ENCODE measurements around the gene CNOT9.

Gene CNOT9

DNA sequence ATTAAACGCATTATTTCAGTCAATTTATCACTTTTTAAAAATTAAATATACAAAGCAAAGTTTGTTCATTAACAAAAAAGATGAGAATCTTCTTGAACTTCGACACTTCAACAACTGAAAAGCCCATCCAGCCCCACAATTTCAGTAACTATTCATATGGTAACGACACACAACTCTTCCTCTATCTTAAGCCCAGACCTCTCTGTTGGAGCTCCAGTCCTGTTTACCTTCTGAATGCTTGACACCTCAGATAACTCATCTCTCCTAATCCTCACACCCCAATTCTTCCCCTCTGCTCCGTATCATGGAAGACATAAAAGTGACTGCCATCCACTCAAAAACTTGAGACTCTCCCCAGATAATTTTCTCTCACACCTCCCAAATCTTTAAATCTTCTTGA lies 13.1 kb upstream of the CNOT9 start:
- no peak for TF ChIP-seq CTCF (IDR thresholded peaks at IDR 0.05; ENCODE audit: insufficient read depth, low read length, poor library complexity, severe bottlenecking)
- Histone ChIP-seq H3K4me3 (replicated peaks; ENCODE audit: low read depth, low read length) (no peak overlapping the region), H3K36me3 (ENCODE audit: control insufficient read depth, insufficient read depth, low read length) (peaks cover 7% of the 10 kb centered on the region), H3K27me3 (replicated peaks; ENCODE audit: control insufficient read depth, insufficient read depth, low read length) (no peaks in the 10 kb centered on the region)
- no peak for DNase-seq (ENCODE audit: extremely low read depth, insufficient read length)

- DNase-seq (ENCODE audit: extremely low read depth, insufficient read length): no peak
- no peak for TF ChIP-seq CTCF (IDR thresholded peaks at IDR 0.05; ENCODE audit: insufficient read depth, low read length, poor library complexity, severe bottlenecking)
- Histone ChIP-seq H3K4me3 (replicated peaks; ENCODE audit: low read depth, low read length) (no peak overlapping the region), H3K36me3 (ENCODE audit: control insufficient read depth, insufficient read depth, low read length) (peaks cover 6% of the 10 kb centered on the region), H3K27me3 (replicated peaks; ENCODE audit: control insufficient read depth, insufficient read depth, low read length) (no peaks in the 10 kb centered on the region)
Measured at GRCh38 chr2:218557941-218558340, 10.7 kb upstream of the CNOT9 start.

GRCh38 chr2:218558986-218559385 lies 9.7 kb upstream of the CNOT9 start:
- no peaks in the 10 kb centered on the region for H3K27me3 ChIP-seq (replicated peaks; ENCODE audit: control insufficient read depth, insufficient read depth, low read length)
- no peak for DNase-seq (ENCODE audit: extremely low read depth, insufficient read length)
- H3K4me3 ChIP-seq (replicated peaks; ENCODE audit: low read depth, low read length): no peak overlapping the region
- TF ChIP-seq CTCF (IDR thresholded peaks at IDR 0.05; ENCODE audit: insufficient read depth, low read length, poor library complexity, severe bottlenecking): no peak
- H3K36me3 ChIP-seq (ENCODE audit: control insufficient read depth, insufficient read depth, low read length): peaks cover 5% of the 10 kb centered on the region

DNA sequence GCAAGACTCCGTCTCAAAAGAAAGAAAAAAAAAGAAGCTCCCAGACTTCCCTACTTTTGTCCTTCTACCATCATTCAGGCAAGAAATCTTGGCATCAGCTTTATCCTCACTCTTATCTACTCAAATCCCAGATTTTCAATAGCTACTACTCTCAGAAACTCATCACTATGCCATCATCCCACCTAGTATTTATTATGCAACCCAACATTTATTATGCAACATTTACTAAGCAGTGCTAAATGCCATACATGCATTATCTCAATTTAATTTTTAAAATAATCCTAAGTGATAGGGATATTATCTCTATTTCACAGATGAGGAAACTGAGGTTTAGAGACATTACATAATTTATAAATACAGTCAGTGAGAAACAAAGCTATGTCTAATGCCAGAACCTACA lies 4.6 kb upstream of the CNOT9 start:
- Histone ChIP-seq H3K36me3 (ENCODE audit: control insufficient read depth, insufficient read depth, low read length) (peaks cover 1% of the 10 kb centered on the region), H3K27me3 (replicated peaks; ENCODE audit: control insufficient read depth, insufficient read depth, low read length) (no peaks in the 10 kb centered on the region), H3K4me3 (replicated peaks; ENCODE audit: low read depth, low read length) (no peak overlapping the region)
- DNase-seq (ENCODE audit: extremely low read depth, insufficient read length): no peak
- no peak for TF ChIP-seq CTCF (IDR thresholded peaks at IDR 0.05; ENCODE audit: insufficient read depth, low read length, poor library complexity, severe bottlenecking)

GRCh38 chr2:218566296-218566695 lies 2.3 kb upstream of the CNOT9 start:
- no peaks in the 10 kb centered on the region; the same call in 1 of the 2 replicates for H3K36me3 ChIP-seq (ENCODE audit: control insufficient read depth, insufficient read depth, low read length)
- peak overlapping the region; percentile 88; the same call in 1 of the 2 replicates for H3K4me3 ChIP-seq (replicated peaks; ENCODE audit: low read depth, low read length)
- H3K27me3 ChIP-seq (replicated peaks; ENCODE audit: control insufficient read depth, insufficient read depth, low read length): no peaks in the 10 kb centered on the region
- TF ChIP-seq CTCF (IDR thresholded peaks at IDR 0.05; ENCODE audit: insufficient read depth, low read length, poor library complexity, severe bottlenecking): no peak
- no peak for DNase-seq (ENCODE audit: extremely low read depth, insufficient read length)

GRCh38 chr2:218567797-218568189 lies 846 bp upstream of the CNOT9 start:
- H3K27me3 ChIP-seq (replicated peaks; ENCODE audit: control insufficient read depth, insufficient read depth, low read length): no peaks in the 10 kb centered on the region
- no peak for DNase-seq (ENCODE audit: extremely low read depth, insufficient read length)
- TF ChIP-seq CTCF (IDR thresholded peaks at IDR 0.05; ENCODE audit: insufficient read depth, low read length, poor library complexity, severe bottlenecking): no peak
- H3K36me3 ChIP-seq (ENCODE audit: control insufficient read depth, insufficient read depth, low read length): no peaks in the 10 kb centered on the region; the same call in none of the 2 replicates
- peak overlapping the region; percentile 88 for H3K4me3 ChIP-seq (replicated peaks; ENCODE audit: low read depth, low read length)
